A549 (cell line): ENCODE data around the gene PACS1. TPM values are rescaled to one million over a fixed set of nuclear protein-coding genes. Genes with fewer than 3 reads are reported as not detected.

Experiments
- ATAC-seq, 2 experiments: fragments of 200-7000 bp in 1 of 2; fragments of >200 bp in 1 of 2; cut with Nextera tagmentation in 1 of 2; cut with Tn5 transposase in 1 of 2; 3 replicates each; pipeline versions ENCODE4 v1.8.0 to v1.9.1; 2018 to 2020; ENCODE audit warnings: mild to moderate bottlenecking in 1 of 2, moderate library complexity in 1 of 2
- CTCF ChIA-PET: fragments of 300-600 bp; sonication (Branson Sonifier 250); formaldehyde crosslinking; extraction: SDS; loops from one replicate; lab custom pipeline; 2021; ENCODE audit warnings: antibody characterized with exemption, inconsistent platforms; lab: Yijun Ruan, JAX
- POLR2A ChIA-PET: fragments of 350-600 bp; formaldehyde crosslinking; extraction: SDS; loops from one replicate; lab custom pipeline; 2021; ENCODE audit warnings: antibody characterized with exemption, inconsistent platforms; lab: Yijun Ruan, JAX
- DNase-seq, 2 experiments: peaks; one replicate each; pipeline versions ENCODE4 v3.0.0 to v3.0.0-alpha.2; 2011 to 2016; ENCODE audit warnings: low read depth in 1 of 2, low spot score in 1 of 2
- FAIRE-seq: peaks from 2 replicates; lab custom pipeline; 2011; peaks lifted over from hg19 to GRCh38; lab: Jason Lieb, UNC
- H3K27ac ChIP-seq, 2 experiments: fragments of >200 bp; sonication (Bioruptor Twin); formaldehyde crosslinking; 3 replicates each; pipeline ENCODE4 v1.5.1; 2016 to 2017
- H3K4me1 ChIP-seq: fragments of >200 bp; sonication (Bioruptor Twin); formaldehyde crosslinking; 3 replicates; pipeline ENCODE4 v1.6.1; 2016
- H3K4me2 ChIP-seq: fragments of >200 bp; sonication (Bioruptor Twin); formaldehyde crosslinking; 3 replicates; pipeline ENCODE4 v1.6.1; 2016
- H3K4me3 ChIP-seq: fragments of >200 bp; sonication (Bioruptor Twin); formaldehyde crosslinking; 3 replicates; pipeline ENCODE4 v1.5.1; 2016
- H3K9me3 ChIP-seq: fragments of >200 bp; sonication (Bioruptor Twin); formaldehyde crosslinking; 3 replicates; pipeline ENCODE4 v1.6.1; 2016
- CBX2 ChIP-seq: fragments of 200-600 bp; sonication (generic); IDR thresholded peaks from 2 replicates; pipeline ENCODE4 v1.6.1; 2016; ENCODE audit warnings: low read depth, mild to moderate bottlenecking, borderline replicate concordance
- EP300 ChIP-seq, 2 experiments: fragments of >200 bp; sonication (Bioruptor Twin); formaldehyde crosslinking; IDR thresholded peaks; 2 replicates in 1 of 2; 3 replicates in 1 of 2; pipeline ENCODE4 v1.6.1; 2016 to 2017
- FOSB ChIP-seq: fragments of 250-450 bp; sonication (Bioruptor Pico); IDR thresholded peaks from 2 replicates; pipeline ENCODE4 v1.5.0; 2020; ENCODE audit warnings: mild to moderate bottlenecking, moderate library complexity
- HEYL ChIP-seq: fragments of 250-450 bp; sonication (Bioruptor Pico); IDR thresholded peaks from 2 replicates; pipeline ENCODE4 v1.8.0; 2021; ENCODE audit warnings: mild to moderate bottlenecking, moderate library complexity
- NFE2L2 ChIP-seq: fragments of 150-350 bp; conservative IDR thresholded peaks from 2 replicates; pipeline ENCODE4 v1.6.1; 2014; ENCODE audit warnings: low read length
- RAD21 ChIP-seq, 2 experiments: fragments of >200 bp in 1 of 2; sonication (Bioruptor Twin) in 1 of 2; formaldehyde crosslinking in 1 of 2; IDR thresholded peaks in 1 of 2; conservative IDR thresholded peaks in 1 of 2; 2 replicates in 1 of 2; 3 replicates in 1 of 2; pipeline ENCODE4 v1.6.1; 2012 to 2018; ENCODE audit warnings: inconsistent platforms in 1 of 2
- RFX5 ChIP-seq: fragments of 450-650 bp; IDR thresholded peaks from 2 replicates; pipeline ENCODE4 v1.7.1; 2014; ENCODE audit warnings: antibody characterized with exemption, mild to moderate bottlenecking, moderate library complexity
- SMC3 ChIP-seq: fragments of >200 bp; sonication (Bioruptor Twin); formaldehyde crosslinking; IDR thresholded peaks from 3 replicates; pipeline ENCODE4 v1.6.1; 2018; ENCODE audit warnings: inconsistent platforms
- TFCP2L1 ChIP-seq: fragments of 250-450 bp; sonication (Bioruptor Pico); IDR thresholded peaks from 2 replicates; pipeline ENCODE4 v1.5.0; 2021; ENCODE audit warnings: mild to moderate bottlenecking
- ZC3H11A ChIP-seq: fragments of 450-650 bp; IDR thresholded peaks from 2 replicates; pipeline ENCODE4 v1.6.1; 2014; ENCODE audit warnings: antibody characterized with exemption, mild to moderate bottlenecking
- ZNF302 ChIP-seq: fragments of 250-450 bp; sonication (Bioruptor Pico); IDR thresholded peaks from 2 replicates; pipeline ENCODE4 v1.9.0; 2021; ENCODE audit warnings: inconsistent platforms, mild to moderate bottlenecking, moderate library complexity
- WGBS: methylation state at CpG from one replicate; pipeline ENCODE4 v1.1.6; 2017; ENCODE audit errors: missing lambda C conversion rate; 5-methylcytosine and 5-hydroxymethylcytosine counted together
- polyA plus RNA-seq, 4 experiments: library from polyadenylated mRNA; depleted of rRNA in 3 of 4; stranded (reverse); fragments of >200 nt; fragmentation: RNase III in 1 of 4; extraction: RNeasy Plus Mini Kit Qiagen cat#74134 plus additional on column Dnase treatment in 1 of 4; gene quantifications; 2 replicates in 3 of 4; 3 replicates in 1 of 4; pipeline ENCODE4 v1.2.3, GENCODE V29; 2011 to 2017
- TF ChIP-seq, protein P1 (sequence below): fragments of 250-450 bp; sonication (Bioruptor Pico); IDR thresholded peaks from 2 replicates; pipeline ENCODE4 v1.5.0; 2020; ENCODE audit warnings: low read depth, mild to moderate bottlenecking, moderate library complexity
- TF ChIP-seq, protein P2 (sequence below): fragments of >200 bp; sonication (Bioruptor Twin); formaldehyde crosslinking; IDR thresholded peaks from 3 replicates; pipeline ENCODE4 v1.5.1; 2016

PACS1 gene
- polyA plus RNA-seq, 2 of the 4 experiments (the other 2 are of a cell fraction), result 48.2 to 59.1 TPM

DNA sequence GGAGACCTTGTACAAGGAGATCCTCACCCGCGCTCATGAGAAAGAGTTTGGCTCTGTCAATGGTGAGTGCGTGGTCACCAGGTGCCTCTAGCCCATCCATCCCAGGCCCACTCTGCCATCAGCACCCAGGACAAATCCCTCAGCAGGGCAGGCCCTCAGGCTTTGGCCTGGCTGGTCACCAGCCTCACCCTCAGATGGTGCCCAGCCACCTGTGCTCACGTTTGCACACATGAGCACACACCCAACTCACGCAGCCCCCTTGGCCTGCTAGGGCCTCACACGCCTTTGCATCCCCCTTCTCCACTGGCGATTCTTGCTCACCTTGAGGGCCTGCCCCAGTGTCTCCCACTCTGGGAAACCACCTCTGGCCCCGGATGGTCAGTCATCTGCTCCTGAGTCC lies 194.3 kb downstream of the PACS1 start:
- Histone ChIP-seq H3K9me3 (no peaks in the 10 kb centered on the region), H3K4me2 (no peak overlapping the region), H3K4me1 (peaks cover 12% of the 10 kb centered on the region), H3K27ac (no peak overlapping the region), H3K4me3 (no peak overlapping the region)
- 90% methylated on average over 8 of the region's 8 CpGs for WGBS
- ChIA-PET CTCF (interaction anchor here (0.5 kb wide), 1 partner anchor 121 kb away, joined by 3 read pairs; no protein-coding TSS in a partner anchor), POLR2A (no interaction called here)
- FAIRE-seq (no peak), DNase-seq (no peak), ATAC-seq (no peak)
- TF ChIP-seq, protein P1, sequence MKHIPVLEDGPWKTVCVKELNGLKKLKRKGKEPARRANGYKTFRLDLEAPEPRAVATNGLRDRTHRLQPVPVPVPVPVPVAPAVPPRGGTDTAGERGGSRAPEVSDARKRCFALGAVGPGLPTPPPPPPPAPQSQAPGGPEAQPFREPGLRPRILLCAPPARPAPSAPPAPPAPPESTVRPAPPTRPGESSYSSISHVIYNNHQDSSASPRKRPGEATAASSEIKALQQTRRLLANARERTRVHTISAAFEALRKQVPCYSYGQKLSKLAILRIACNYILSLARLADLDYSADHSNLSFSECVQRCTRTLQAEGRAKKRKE, result no peak
- no peak for TF ChIP-seq RAD21 (conservative IDR thresholded peaks at IDR 0.05 in 1 of 2, IDR thresholded peaks at IDR 0.05 in 1 of 2)
- no peak for TF ChIP-seq ZC3H11A

DNA sequence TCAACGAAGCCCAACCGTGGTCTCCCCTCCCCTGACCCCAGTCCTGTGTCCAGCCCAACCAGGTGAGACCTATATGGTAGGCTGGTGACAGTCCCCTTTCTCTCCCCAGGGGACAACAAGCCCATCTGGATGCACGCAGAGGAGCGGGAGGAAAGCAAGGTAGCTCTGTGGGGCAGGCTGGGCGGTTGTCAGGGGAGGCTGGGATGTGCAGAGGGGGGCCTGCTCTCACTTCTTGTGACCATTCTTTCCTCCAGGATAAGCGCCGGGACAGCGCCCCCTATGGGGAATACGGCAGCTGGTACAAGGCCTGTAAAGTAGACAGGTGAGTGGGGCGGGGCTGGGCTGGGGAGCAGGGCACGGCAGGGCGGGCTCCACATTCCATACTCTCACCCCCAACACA lies 194.8 kb downstream of the PACS1 start:
- peaks cover 17% of the 10 kb centered on the region for H3K4me1 ChIP-seq
- TF ChIP-seq, protein P2, sequence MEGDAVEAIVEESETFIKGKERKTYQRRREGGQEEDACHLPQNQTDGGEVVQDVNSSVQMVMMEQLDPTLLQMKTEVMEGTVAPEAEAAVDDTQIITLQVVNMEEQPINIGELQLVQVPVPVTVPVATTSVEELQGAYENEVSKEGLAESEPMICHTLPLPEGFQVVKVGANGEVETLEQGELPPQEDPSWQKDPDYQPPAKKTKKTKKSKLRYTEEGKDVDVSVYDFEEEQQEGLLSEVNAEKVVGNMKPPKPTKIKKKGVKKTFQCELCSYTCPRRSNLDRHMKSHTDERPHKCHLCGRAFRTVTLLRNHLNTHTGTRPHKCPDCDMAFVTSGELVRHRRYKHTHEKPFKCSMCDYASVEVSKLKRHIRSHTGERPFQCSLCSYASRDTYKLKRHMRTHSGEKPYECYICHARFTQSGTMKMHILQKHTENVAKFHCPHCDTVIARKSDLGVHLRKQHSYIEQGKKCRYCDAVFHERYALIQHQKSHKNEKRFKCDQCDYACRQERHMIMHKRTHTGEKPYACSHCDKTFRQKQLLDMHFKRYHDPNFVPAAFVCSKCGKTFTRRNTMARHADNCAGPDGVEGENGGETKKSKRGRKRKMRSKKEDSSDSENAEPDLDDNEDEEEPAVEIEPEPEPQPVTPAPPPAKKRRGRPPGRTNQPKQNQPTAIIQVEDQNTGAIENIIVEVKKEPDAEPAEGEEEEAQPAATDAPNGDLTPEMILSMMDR, result peak; percentile 31; the same call in 2 of the 3 replicates
- no peak for TF ChIP-seq EP300 (IDR thresholded peaks at IDR 0.05)
- no peak for TF ChIP-seq TFCP2L1 (CRISPR knock-in tag)
- no peak for TF ChIP-seq FOSB (CRISPR knock-in tag)
- TF ChIP-seq SMC3, result no peak
- TF ChIP-seq, all 56 proteins: peak for 1
- ATAC-seq (no peak), FAIRE-seq (no peak), DNase-seq (peak in 1 of 2 experiments; percentile 41)
- POLR2A ChIA-PET, result no interaction called here
- CTCF ChIA-PET, result interaction anchor here (0.5 to 0.9 kb wide), 4 partner anchors 14 to 120 kb away, joined by 3 read pairs; partner anchors contain the start of gene TMEM151A
- WGBS, result 86% methylated on average over 10 of the region's 12 CpGs
- Histone ChIP-seq H3K4me2 (no peak overlapping the region), H3K9me3 (no peaks in the 10 kb centered on the region), H3K4me3 (no peak overlapping the region), H3K27ac (no peak overlapping the region)

DNA sequence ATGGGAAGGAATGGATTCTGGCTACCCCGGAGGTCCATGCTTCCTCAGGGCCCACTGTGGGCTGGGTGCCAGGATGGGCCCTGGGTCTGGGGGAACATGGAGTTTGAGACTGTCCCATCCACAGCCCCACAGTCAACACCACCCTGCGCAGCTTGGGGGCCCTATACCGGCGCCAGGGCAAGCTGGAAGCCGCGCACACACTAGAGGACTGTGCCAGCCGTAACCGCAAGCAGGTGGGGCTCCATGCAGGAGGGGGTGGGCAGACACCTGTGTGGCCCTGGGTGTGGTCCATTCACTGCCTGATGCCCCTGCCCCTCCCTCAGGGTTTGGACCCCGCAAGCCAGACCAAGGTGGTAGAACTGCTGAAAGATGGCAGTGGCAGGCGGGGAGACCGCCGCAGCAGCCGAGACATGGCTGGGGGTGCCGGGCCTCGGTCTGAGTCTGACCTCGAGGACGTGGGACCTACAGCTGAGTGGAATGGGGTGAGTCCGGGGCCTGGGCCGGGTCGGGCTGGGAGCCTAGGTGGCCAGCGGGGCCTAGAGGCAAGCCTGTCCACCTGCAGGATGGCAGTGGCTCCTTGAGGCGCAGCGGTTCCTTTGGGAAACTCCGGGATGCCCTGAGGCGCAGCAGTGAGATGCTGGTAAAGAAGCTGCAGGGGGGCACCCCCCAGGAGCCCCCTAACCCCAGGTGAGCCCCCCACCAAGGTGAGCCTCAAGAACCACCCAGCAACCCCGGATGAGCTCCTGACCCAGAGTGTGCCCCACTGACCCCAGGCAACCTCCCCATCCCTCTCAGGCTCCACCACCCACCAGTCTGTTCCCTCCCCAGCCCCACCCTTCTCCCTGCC lies 195.7 kb downstream of the PACS1 start:
- H3K4me2 ChIP-seq, result no peak overlapping the region
- TF ChIP-seq ZNF302 (CRISPR knock-in tag) (no peak), CBX2 (no peak)
- TF ChIP-seq, all 56 proteins: peak for 0
- no peak for ATAC-seq
- no peak overlapping the region for H3K4me3 ChIP-seq
- ChIA-PET POLR2A (no interaction called here), CTCF (interaction anchor here (0.7 to 2.8 kb wide), 4 partner anchors 15 to 46 kb away, joined by 3 to 13 read pairs (median 3); partner anchors contain the start of gene TMEM151A)
- H3K9me3 ChIP-seq, result no peaks in the 10 kb centered on the region
- H3K27ac ChIP-seq, result no peak overlapping the region
- WGBS, result 87% methylated on average over 14 of the region's 26 CpGs
- no peak for DNase-seq
- H3K4me1 ChIP-seq, result peaks cover 19% of the 10 kb centered on the region
- FAIRE-seq, result no peak

DNA sequence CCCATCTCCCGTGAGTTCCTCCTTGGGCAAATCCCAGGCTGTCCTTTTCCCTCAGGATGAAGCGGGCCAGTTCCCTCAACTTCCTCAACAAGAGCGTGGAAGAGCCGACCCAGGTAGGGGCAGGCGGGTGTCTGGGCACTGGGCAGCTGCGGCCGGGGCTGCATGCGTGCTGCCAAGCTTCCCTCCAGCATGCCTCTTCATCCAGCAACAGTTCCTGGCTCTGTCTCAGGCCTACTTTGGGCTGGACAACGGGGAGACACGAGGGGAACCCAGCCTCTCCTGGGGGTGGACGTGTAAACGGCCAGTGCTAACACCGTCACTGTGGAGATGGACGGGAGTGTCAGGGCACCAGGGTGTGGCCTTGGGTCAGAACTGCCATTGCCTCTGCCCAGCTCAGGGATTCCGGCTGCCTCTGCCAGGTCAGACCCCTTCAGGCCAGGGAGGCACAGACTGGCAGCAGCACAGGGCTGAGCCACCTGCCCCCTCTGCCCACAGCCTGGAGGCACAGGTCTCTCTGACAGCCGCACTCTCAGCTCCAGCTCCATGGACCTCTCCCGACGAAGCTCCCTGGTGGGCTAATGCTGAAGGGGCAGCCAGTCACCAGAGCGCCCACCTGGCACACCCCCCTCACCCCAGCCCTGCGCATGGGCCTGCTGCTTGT lies 196.4 kb downstream of the PACS1 start:
- 83% methylated on average over 18 of the region's 20 CpGs for WGBS
- DNase-seq, result no peak
- no peak for TF ChIP-seq HEYL (CRISPR knock-in tag)
- no peak for TF ChIP-seq NFE2L2
- no peak for TF ChIP-seq RFX5
- TF ChIP-seq RAD21 (conservative IDR thresholded peaks at IDR 0.05 in 1 of 2, IDR thresholded peaks at IDR 0.05 in 1 of 2), result no peak
- H3K4me3 ChIP-seq, result no peak overlapping the region
- no peaks in the 10 kb centered on the region for H3K9me3 ChIP-seq
- H3K4me2 ChIP-seq, result peak overlapping the region; percentile 91; the same call in 1 of the 3 replicates
- H3K27ac ChIP-seq, result 0 out of 6 replicates have a peak overlapping the region, but pooled peaks of 1 of the 2 experiments have one; percentile 97
- 0 out of 6 replicates have a peak, but pooled peaks of 1 of the 2 experiments have one; percentile 0 for ATAC-seq
- peaks cover 19% of the 10 kb centered on the region for H3K4me1 ChIP-seq
- POLR2A ChIA-PET, result no interaction called here
- CTCF ChIA-PET, result interaction anchor here (2.8 kb wide), 1 partner anchor 44 kb away, joined by 13 read pairs; no protein-coding TSS in a partner anchor
- no peak for FAIRE-seq
